ENCODE data around the gene TULP4.

DNA sequence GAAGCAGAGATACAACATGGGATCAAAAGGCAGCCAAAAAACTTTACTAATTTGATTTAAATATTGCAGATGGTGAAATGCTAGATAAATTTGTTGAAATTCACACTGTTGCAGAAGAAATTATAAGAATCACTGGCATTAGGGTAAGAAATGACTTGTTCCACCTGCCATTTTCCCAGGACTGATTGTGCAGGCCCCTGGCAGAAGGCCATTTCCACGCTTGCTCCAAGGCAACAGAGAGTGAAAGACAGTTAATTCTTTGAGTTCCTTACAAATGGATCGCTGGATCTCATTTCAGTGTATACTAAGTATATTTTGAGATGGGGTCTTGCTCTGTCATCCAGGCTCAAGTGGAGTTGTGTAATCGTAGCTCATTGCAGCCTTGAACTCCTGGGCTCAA, 180.6 kb downstream of the TULP4 start:
- TF ChIP-seq, protein P1, sequence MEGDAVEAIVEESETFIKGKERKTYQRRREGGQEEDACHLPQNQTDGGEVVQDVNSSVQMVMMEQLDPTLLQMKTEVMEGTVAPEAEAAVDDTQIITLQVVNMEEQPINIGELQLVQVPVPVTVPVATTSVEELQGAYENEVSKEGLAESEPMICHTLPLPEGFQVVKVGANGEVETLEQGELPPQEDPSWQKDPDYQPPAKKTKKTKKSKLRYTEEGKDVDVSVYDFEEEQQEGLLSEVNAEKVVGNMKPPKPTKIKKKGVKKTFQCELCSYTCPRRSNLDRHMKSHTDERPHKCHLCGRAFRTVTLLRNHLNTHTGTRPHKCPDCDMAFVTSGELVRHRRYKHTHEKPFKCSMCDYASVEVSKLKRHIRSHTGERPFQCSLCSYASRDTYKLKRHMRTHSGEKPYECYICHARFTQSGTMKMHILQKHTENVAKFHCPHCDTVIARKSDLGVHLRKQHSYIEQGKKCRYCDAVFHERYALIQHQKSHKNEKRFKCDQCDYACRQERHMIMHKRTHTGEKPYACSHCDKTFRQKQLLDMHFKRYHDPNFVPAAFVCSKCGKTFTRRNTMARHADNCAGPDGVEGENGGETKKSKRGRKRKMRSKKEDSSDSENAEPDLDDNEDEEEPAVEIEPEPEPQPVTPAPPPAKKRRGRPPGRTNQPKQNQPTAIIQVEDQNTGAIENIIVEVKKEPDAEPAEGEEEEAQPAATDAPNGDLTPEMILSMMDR (IDR thresholded peaks at IDR 0.05): no peak
- TF ChIP-seq POLR2A (IDR thresholded peaks at IDR 0.05) (no peak), POLR2AphosphoS5 (IDR thresholded peaks at IDR 0.05) (no peak)

Data from sigmoid colon (tissue), 4 donors.